Measurements from ENCODE around the gene ZMYND15.

Gene ZMYND15

DNA sequence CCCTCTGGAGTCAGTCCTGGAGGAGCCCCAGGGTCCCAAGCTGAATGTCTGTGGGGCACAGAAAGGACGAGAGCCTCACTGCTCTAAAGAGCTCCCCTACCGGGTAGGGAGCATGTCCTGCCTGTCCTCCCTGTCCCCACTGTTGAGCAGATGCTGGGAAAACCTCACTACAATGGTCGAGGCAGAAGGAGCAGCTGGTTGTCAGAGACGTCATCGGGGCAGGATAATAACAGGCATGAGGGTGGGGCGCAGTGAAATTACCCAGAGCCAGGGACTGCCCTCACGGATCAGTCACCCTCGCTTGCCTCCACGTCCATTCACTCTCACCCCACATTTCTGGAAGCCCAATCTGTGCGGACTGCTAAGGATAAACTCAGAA is 32.6 kb downstream of the ZMYND15 start:
- no peak overlapping the region for H3K27ac ChIP-seq (replicated peaks; ENCODE audit: low read length)
- H3K23ac ChIP-seq (ENCODE audit: low read depth, low read length, poor library complexity), result peak overlapping the region; percentile 16
- no peak overlapping the region for H4K91ac ChIP-seq (ENCODE audit: low read depth, low read length, poor library complexity)
- DNase-seq (ENCODE audit: low spot score), result no peak
- H2AFZ ChIP-seq (ENCODE audit: low read length), result no peak overlapping the region
- no peaks in the 10 kb centered on the region for H3K36me3 ChIP-seq (replicated peaks in 1 of 2; ENCODE audit: control insufficient read depth in 2 of 2, insufficient read depth in 2 of 2, low read length in 2 of 2)
- no peak overlapping the region for H3K14ac ChIP-seq (ENCODE audit: low read length)
- no peak overlapping the region for H2BK5ac ChIP-seq (ENCODE audit: low read length)
- H2BK120ac ChIP-seq (ENCODE audit: low read depth, low read length), result no peak overlapping the region
- no peak overlapping the region for H3K4me2 ChIP-seq (ENCODE audit: insufficient read depth, low read length, poor library complexity, severe bottlenecking)
- no peak overlapping the region for H3K4ac ChIP-seq (ENCODE audit: low read length)
- no peak overlapping the region for H3K9ac ChIP-seq (ENCODE audit: low read depth, low read length, poor library complexity)
- peaks cover 0 to 23% (median 0%) of the 10 kb centered on the region in 3 experiments for H3K27me3 ChIP-seq (ENCODE audit: control insufficient read depth in 3 of 3, insufficient read depth in 3 of 3, low read depth in 1 of 3, low read length in 3 of 3)
- H3K4me1 ChIP-seq (ENCODE audit: control insufficient read depth in 2 of 2, insufficient read depth in 1 of 2, low read depth in 1 of 2, low read length in 2 of 2), result no peaks in the 10 kb centered on the region
- WGBS, 2 donors (ENCODE audit: extremely low coverage in 2 of 2, insufficient read length in 2 of 2, insufficient replicate concordance in 1 of 2), result no CpG with 5 or more reads among the region's 10 CpGs
- peak overlapping the region; percentile 25 for H2AK5ac ChIP-seq (ENCODE audit: low read depth, low read length)
- H4K8ac ChIP-seq (ENCODE audit: low read depth, low read length), result no peak overlapping the region
- H3K9me3 ChIP-seq (replicated peaks in 1 of 2; ENCODE audit: control insufficient read depth in 2 of 2, insufficient read depth in 1 of 2, low read depth in 1 of 2, low read length in 2 of 2), result peaks cover 0 to 2% of the 10 kb centered on the region in 2 donors
- H2BK15ac ChIP-seq (ENCODE audit: low read length), result no peak overlapping the region
- H2BK12ac ChIP-seq (ENCODE audit: low read length), result no peak overlapping the region
- H3K79me1 ChIP-seq (ENCODE audit: low read depth, low read length), result no peaks in the 10 kb centered on the region
- no peak overlapping the region for H3K4me3 ChIP-seq (ENCODE audit: low read length in 2 of 2)
- no peak overlapping the region for H3K18ac ChIP-seq (ENCODE audit: low read length)

- Histone ChIP-seq H2AK5ac (ENCODE audit: low read depth, low read length) (no peak overlapping the region), H3K9me3 (replicated peaks in 1 of 2; ENCODE audit: control insufficient read depth in 2 of 2, insufficient read depth in 1 of 2, low read depth in 1 of 2, low read length in 2 of 2) (no peaks in the 10 kb centered on the region), H3K27me3 (ENCODE audit: control insufficient read depth in 3 of 3, insufficient read depth in 3 of 3, low read depth in 1 of 3, low read length in 3 of 3) (peaks cover 0 to 6% (median 0%) of the 10 kb centered on the region in 3 experiments), H2AFZ (ENCODE audit: low read length) (no peak overlapping the region), H3K9ac (ENCODE audit: low read depth, low read length, poor library complexity) (no peak overlapping the region), H3K4me3 (ENCODE audit: low read length in 2 of 2) (no peak overlapping the region), H2BK120ac (ENCODE audit: low read depth, low read length) (no peak overlapping the region), H3K27ac (replicated peaks; ENCODE audit: low read length) (no peak overlapping the region), H3K36me3 (replicated peaks in 1 of 2; ENCODE audit: control insufficient read depth in 2 of 2, insufficient read depth in 2 of 2, low read length in 2 of 2) (no peaks in the 10 kb centered on the region), H3K18ac (ENCODE audit: low read length) (no peak overlapping the region), H3K79me1 (ENCODE audit: low read depth, low read length) (no peaks in the 10 kb centered on the region), H4K8ac (ENCODE audit: low read depth, low read length) (no peak overlapping the region), H3K4me1 (ENCODE audit: control insufficient read depth in 2 of 2, insufficient read depth in 1 of 2, low read depth in 1 of 2, low read length in 2 of 2) (no peaks in the 10 kb centered on the region), H3K4me2 (ENCODE audit: insufficient read depth, low read length, poor library complexity, severe bottlenecking) (no peak overlapping the region), H2BK5ac (ENCODE audit: low read length) (no peak overlapping the region), H3K14ac (ENCODE audit: low read length) (no peak overlapping the region), H4K91ac (ENCODE audit: low read depth, low read length, poor library complexity) (no peak overlapping the region), H3K4ac (ENCODE audit: low read length) (no peak overlapping the region), H3K23ac (ENCODE audit: low read depth, low read length, poor library complexity) (no peak overlapping the region), H2BK12ac (ENCODE audit: low read length) (no peak overlapping the region), H2BK15ac (ENCODE audit: low read length) (no peak overlapping the region)
- WGBS, 2 donors (ENCODE audit: extremely low coverage in 2 of 2, insufficient read length in 2 of 2, insufficient replicate concordance in 1 of 2), result no CpG with 5 or more reads among the region's 9 CpGs
- no peak for DNase-seq (ENCODE audit: low spot score)
Observed at GRCh38 chr17:4777969-4778760, 38.5 kb downstream of the ZMYND15 start.

GRCh38 chr17:4780325-4780955 is 40.8 kb downstream of the ZMYND15 start:
- no CpG with 5 or more reads among the region's 11 CpGs for WGBS, 2 donors (ENCODE audit: extremely low coverage in 2 of 2, insufficient read length in 2 of 2, insufficient replicate concordance in 1 of 2)
- no peaks in the 10 kb centered on the region for H3K4me1 ChIP-seq (ENCODE audit: control insufficient read depth in 2 of 2, insufficient read depth in 1 of 2, low read depth in 1 of 2, low read length in 2 of 2)
- H3K18ac ChIP-seq (ENCODE audit: low read length), result no peak overlapping the region
- H3K4me2 ChIP-seq (ENCODE audit: insufficient read depth, low read length, poor library complexity, severe bottlenecking), result no peak overlapping the region
- H2BK15ac ChIP-seq (ENCODE audit: low read length), result no peak overlapping the region
- no peak overlapping the region for H3K4ac ChIP-seq (ENCODE audit: low read length)
- H2BK5ac ChIP-seq (ENCODE audit: low read length), result no peak overlapping the region
- no peaks in the 10 kb centered on the region for H3K79me1 ChIP-seq (ENCODE audit: low read depth, low read length)
- H2AK5ac ChIP-seq (ENCODE audit: low read depth, low read length), result no peak overlapping the region
- H3K9me3 ChIP-seq (replicated peaks in 1 of 2; ENCODE audit: control insufficient read depth in 2 of 2, insufficient read depth in 1 of 2, low read depth in 1 of 2, low read length in 2 of 2), result no peaks in the 10 kb centered on the region
- H3K27me3 ChIP-seq (ENCODE audit: control insufficient read depth in 3 of 3, insufficient read depth in 3 of 3, low read depth in 1 of 3, low read length in 3 of 3), result peaks cover 0 to 3% (median 0%) of the 10 kb centered on the region in 3 experiments
- no peaks in the 10 kb centered on the region for H3K36me3 ChIP-seq (replicated peaks in 1 of 2; ENCODE audit: control insufficient read depth in 2 of 2, insufficient read depth in 2 of 2, low read length in 2 of 2)
- no peak overlapping the region for H2BK120ac ChIP-seq (ENCODE audit: low read depth, low read length)
- no peak overlapping the region for H3K9ac ChIP-seq (ENCODE audit: low read depth, low read length, poor library complexity)
- H3K23ac ChIP-seq (ENCODE audit: low read depth, low read length, poor library complexity), result no peak overlapping the region
- no peak overlapping the region for H2BK12ac ChIP-seq (ENCODE audit: low read length)
- H3K4me3 ChIP-seq (ENCODE audit: low read length in 2 of 2), result no peak overlapping the region
- no peak overlapping the region for H4K8ac ChIP-seq (ENCODE audit: low read depth, low read length)
- H4K91ac ChIP-seq (ENCODE audit: low read depth, low read length, poor library complexity), result no peak overlapping the region
- no peak for DNase-seq (ENCODE audit: low spot score)
- no peak overlapping the region for H3K27ac ChIP-seq (replicated peaks; ENCODE audit: low read length)
- H3K14ac ChIP-seq (ENCODE audit: low read length), result no peak overlapping the region
- no peak overlapping the region for H2AFZ ChIP-seq (ENCODE audit: low read length)

DNA sequence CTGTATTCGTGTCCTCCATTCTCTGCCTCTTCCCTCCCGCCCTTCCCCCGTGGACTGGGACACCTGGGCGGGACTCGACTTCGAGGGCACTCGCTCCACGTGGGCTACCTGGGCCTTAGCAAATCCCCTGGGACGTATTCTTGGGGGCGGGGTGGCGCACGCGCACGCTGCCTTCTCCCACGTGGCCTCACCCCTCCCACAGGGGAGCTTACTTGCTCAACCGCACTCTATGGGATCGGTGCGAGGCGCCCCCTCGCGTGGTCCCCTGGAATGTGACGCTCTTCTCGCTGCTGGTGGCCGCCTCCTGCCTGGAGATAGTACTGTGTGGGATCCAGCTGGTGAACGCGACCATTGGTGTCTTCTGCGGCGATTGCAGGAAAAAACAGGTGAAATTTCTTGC is 43.0 kb downstream of the ZMYND15 start:
- H4K91ac ChIP-seq (ENCODE audit: low read depth, low read length, poor library complexity), result no peak overlapping the region
- no peak for DNase-seq (ENCODE audit: low spot score)
- H3K27ac ChIP-seq (replicated peaks; ENCODE audit: low read length), result no peak overlapping the region
- H2BK120ac ChIP-seq (ENCODE audit: low read depth, low read length), result no peak overlapping the region
- H3K14ac ChIP-seq (ENCODE audit: low read length), result no peak overlapping the region
- H2BK12ac ChIP-seq (ENCODE audit: low read length), result no peak overlapping the region
- WGBS, 2 donors (ENCODE audit: extremely low coverage in 2 of 2, insufficient read length in 2 of 2, insufficient replicate concordance in 1 of 2), result no CpG with 5 or more reads among the region's 28 CpGs
- H3K23ac ChIP-seq (ENCODE audit: low read depth, low read length, poor library complexity), result peak overlapping the region; percentile 3
- no peaks in the 10 kb centered on the region for H3K9me3 ChIP-seq (replicated peaks in 1 of 2; ENCODE audit: control insufficient read depth in 2 of 2, insufficient read depth in 1 of 2, low read depth in 1 of 2, low read length in 2 of 2)
- H3K4ac ChIP-seq (ENCODE audit: low read length), result no peak overlapping the region
- no peak overlapping the region for H2AK5ac ChIP-seq (ENCODE audit: low read depth, low read length)
- H3K4me2 ChIP-seq (ENCODE audit: insufficient read depth, low read length, poor library complexity, severe bottlenecking), result no peak overlapping the region
- H3K9ac ChIP-seq (ENCODE audit: low read depth, low read length, poor library complexity), result peak overlapping the region; percentile 67
- no peak overlapping the region for H4K8ac ChIP-seq (ENCODE audit: low read depth, low read length)
- no peak overlapping the region for H3K18ac ChIP-seq (ENCODE audit: low read length)
- H3K4me3 ChIP-seq (ENCODE audit: low read length in 2 of 2), result no peak overlapping the region
- H3K79me1 ChIP-seq (ENCODE audit: low read depth, low read length), result no peaks in the 10 kb centered on the region
- no peaks in the 10 kb centered on the region for H3K4me1 ChIP-seq (ENCODE audit: control insufficient read depth in 2 of 2, insufficient read depth in 1 of 2, low read depth in 1 of 2, low read length in 2 of 2)
- no peaks in the 10 kb centered on the region for H3K27me3 ChIP-seq (ENCODE audit: control insufficient read depth in 3 of 3, insufficient read depth in 3 of 3, low read depth in 1 of 3, low read length in 3 of 3)
- H2AFZ ChIP-seq (ENCODE audit: low read length), result no peak overlapping the region
- H3K36me3 ChIP-seq (replicated peaks in 1 of 2; ENCODE audit: control insufficient read depth in 2 of 2, insufficient read depth in 2 of 2, low read length in 2 of 2), result no peaks in the 10 kb centered on the region
- no peak overlapping the region for H2BK15ac ChIP-seq (ENCODE audit: low read length)
- no peak overlapping the region for H2BK5ac ChIP-seq (ENCODE audit: low read length)

Data from neuronal stem cell (in vitro differentiated cells).